HUES64 (cell line): ENCODE data around the gene CCPG1.
"Not testable (repeated sequence)": the region's sequence is repeated elsewhere in the genome, so short reads cannot be mapped to it uniquely, and the experiment has no call there.

Source experiments
- H3K27ac ChIP-seq: 2 replicates; pipeline ENCODE4 v1.7.0; 2013; ENCODE audit warnings: low read depth, low read length, inconsistent platforms
- H3K27me3 ChIP-seq: 2 replicates; pipeline ENCODE4 v1.6.1; 2013; ENCODE audit warnings: mild to moderate bottlenecking, low read length; ENCODE audit not compliant: insufficient read depth
- H3K36me3 ChIP-seq: 2 replicates; pipeline ENCODE4 v1.6.1; 2013; ENCODE audit warnings: mild to moderate bottlenecking, low read length; ENCODE audit not compliant: insufficient read depth
- H3K4me1 ChIP-seq: 2 replicates; pipeline ENCODE4 v1.6.1; 2013; ENCODE audit warnings: mild to moderate bottlenecking, low read length, moderate library complexity; ENCODE audit not compliant: insufficient read depth
- H3K4me3 ChIP-seq: 2 replicates; pipeline ENCODE4 v1.5.1; 2013; ENCODE audit warnings: mild to moderate bottlenecking, low read length, moderate library complexity
- H3K9ac ChIP-seq: 2 replicates; pipeline ENCODE4 v1.6.1; 2013; ENCODE audit warnings: mild to moderate bottlenecking, low read depth, low read length
- H3K9me3 ChIP-seq: 2 replicates; pipeline ENCODE4 v1.6.1; 2013; ENCODE audit warnings: low read depth, low read length; ENCODE audit not compliant: insufficient read depth
- WGBS: fragments of 150-250, 120-280 bp; methylation state at CpG from one replicate; pipeline ENCODE4 v1.1.7; 2013; ENCODE audit warnings: missing lambda C conversion rate; 5-methylcytosine and 5-hydroxymethylcytosine counted together

CCPG1 gene

GRCh38 chr15:55417678-55418077 is 9.5 kb upstream of the CCPG1 start:
- Histone ChIP-seq H3K4me1 (peaks cover 12% of the 10 kb centered on the region; the same call in 1 of the 2 replicates), H3K27ac (peak overlapping the region; percentile 48)
- WGBS = 33% methylated on average over 8 of the region's 8 CpGs
- not testable (repeated sequence) for H3K4me3 ChIP-seq, H3K9ac ChIP-seq, H3K36me3 ChIP-seq, H3K9me3 ChIP-seq, H3K27me3 ChIP-seq

GRCh38 chr15:55408976-55409375 is 817 bp upstream of the CCPG1 start:
- 78% methylated on average over 14 of the region's 14 CpGs for WGBS
- H3K9ac ChIP-seq = peak overlapping the region; percentile 61
- peak overlapping the region; percentile 3; the same call in 1 of the 2 replicates for H3K27ac ChIP-seq
- peak overlapping the region; percentile 67 for H3K4me3 ChIP-seq
- H3K36me3 ChIP-seq, H3K4me1 ChIP-seq, H3K27me3 ChIP-seq, H3K9me3 ChIP-seq: not testable (repeated sequence)

- Histone ChIP-seq H3K9ac (peak overlapping the region; percentile 53), H3K36me3 (no peaks in the 10 kb centered on the region), H3K27ac (peak overlapping the region; percentile 66; the same call in 1 of the 2 replicates), H3K9me3 (no peaks in the 10 kb centered on the region), H3K27me3 (no peaks in the 10 kb centered on the region), H3K4me3 (peak overlapping the region; percentile 67), H3K4me1 (no peaks in the 10 kb centered on the region)
- WGBS = 9% methylated on average over 20 of the region's 20 CpGs
Observed at GRCh38 chr15:55407498-55408011, 604 bp downstream of the CCPG1 start.

GRCh38 chr15:55403531-55403930 is 4.6 kb downstream of the CCPG1 start:
- Histone ChIP-seq H3K27me3 (no peaks in the 10 kb centered on the region), H3K9ac (no peak overlapping the region), H3K9me3 (no peaks in the 10 kb centered on the region), H3K27ac (no peak overlapping the region), H3K4me1 (no peaks in the 10 kb centered on the region), H3K36me3 (no peaks in the 10 kb centered on the region), H3K4me3 (no peak overlapping the region)

- Histone ChIP-seq H3K27ac (no peak overlapping the region), H3K4me1 (no peaks in the 10 kb centered on the region), H3K9ac (no peak overlapping the region)
Observed at GRCh38 chr15:55402707-55403106, 5.5 kb downstream of the CCPG1 start.

GRCh38 chr15:55401786-55402246 is 6.3 kb downstream of the CCPG1 start:
- H3K4me3 ChIP-seq = no peak overlapping the region

More at GRCh38 chr15:55402707-55403106, 5.5 kb downstream of the CCPG1 start:
- no peaks in the 10 kb centered on the region for H3K36me3 ChIP-seq
- H3K9me3 ChIP-seq = no peaks in the 10 kb centered on the region
- no peaks in the 10 kb centered on the region for H3K27me3 ChIP-seq
- H3K4me3 ChIP-seq = no peak overlapping the region

GRCh38 chr15:55400050-55400449 is 8.1 kb downstream of the CCPG1 start:
- not testable (repeated sequence) for H3K36me3 ChIP-seq, H3K9ac ChIP-seq, H3K4me1 ChIP-seq, H3K4me3 ChIP-seq, H3K9me3 ChIP-seq, H3K27ac ChIP-seq, H3K27me3 ChIP-seq
- WGBS = 71% methylated on average over 8 of the region's 8 CpGs

More at GRCh38 chr15:55401786-55402246, 6.3 kb downstream of the CCPG1 start:
- H3K36me3 ChIP-seq = no peaks in the 10 kb centered on the region
- WGBS = 100% methylated on average over 1 of the region's 1 CpG
- H3K27ac ChIP-seq = no peak overlapping the region
- H3K9me3 ChIP-seq = no peaks in the 10 kb centered on the region
- H3K4me1 ChIP-seq = no peaks in the 10 kb centered on the region
- H3K27me3 ChIP-seq = no peaks in the 10 kb centered on the region
- no peak overlapping the region for H3K9ac ChIP-seq

- H3K4me3 ChIP-seq = no peak overlapping the region
- H3K27me3 ChIP-seq = no peaks in the 10 kb centered on the region
- no peak overlapping the region for H3K27ac ChIP-seq
- WGBS = 98% methylated on average over 5 of the region's 5 CpGs
- no peaks in the 10 kb centered on the region for H3K36me3 ChIP-seq
- no peaks in the 10 kb centered on the region for H3K4me1 ChIP-seq
- H3K9ac ChIP-seq = no peak overlapping the region
- no peaks in the 10 kb centered on the region for H3K9me3 ChIP-seq
Observed at GRCh38 chr15:55398243-55398642, 9.9 kb downstream of the CCPG1 start.

- Histone ChIP-seq H3K4me3 (no peak overlapping the region), H3K9me3 (no peaks in the 10 kb centered on the region), H3K27ac (no peak overlapping the region), H3K36me3 (no peaks in the 10 kb centered on the region), H3K9ac (no peak overlapping the region), H3K27me3 (no peaks in the 10 kb centered on the region), H3K4me1 (no peaks in the 10 kb centered on the region)
- WGBS = 89% methylated on average over 1 of the region's 1 CpG
Observed at GRCh38 chr15:55394694-55395093, 13.5 kb downstream of the CCPG1 start.

- H3K27me3 ChIP-seq = no peaks in the 10 kb centered on the region
- H3K36me3 ChIP-seq = 0 out of 2 replicates have a peak, but pooled peaks cover 2% of the 10 kb centered on the region
- H3K4me3 ChIP-seq = no peak overlapping the region
- no peak overlapping the region for H3K9ac ChIP-seq
- H3K9me3 ChIP-seq = no peaks in the 10 kb centered on the region
- no peaks in the 10 kb centered on the region for H3K4me1 ChIP-seq
- no peak overlapping the region for H3K27ac ChIP-seq
Observed at GRCh38 chr15:55389264-55389607, 18.9 kb downstream of the CCPG1 start.

- Histone ChIP-seq H3K9ac (no peak overlapping the region), H3K27ac (no peak overlapping the region), H3K9me3 (no peaks in the 10 kb centered on the region), H3K4me3 (no peak overlapping the region), H3K36me3 (0 out of 2 replicates have a peak, but pooled peaks cover 2% of the 10 kb centered on the region), H3K27me3 (no peaks in the 10 kb centered on the region), H3K4me1 (no peaks in the 10 kb centered on the region)
Observed at GRCh38 chr15:55387027-55387426, 21.1 kb downstream of the CCPG1 start.

- Histone ChIP-seq H3K4me3 (no peak overlapping the region), H3K36me3 (0 out of 2 replicates have a peak, but pooled peaks cover 2% of the 10 kb centered on the region), H3K27ac (no peak overlapping the region), H3K4me1 (no peaks in the 10 kb centered on the region), H3K9me3 (no peaks in the 10 kb centered on the region), H3K9ac (no peak overlapping the region), H3K27me3 (no peaks in the 10 kb centered on the region)
- 92% methylated on average over 2 of the region's 2 CpGs for WGBS
Observed at GRCh38 chr15:55383687-55384086, 24.5 kb downstream of the CCPG1 start.
